Thoracic aorta (tissue), 2 donors: ENCODE measurements around the gene MYO10. TPM values are rescaled to one million over a fixed set of nuclear protein-coding genes. Genes with fewer than 3 reads are reported as not detected.
A peak's percentile ranks its signal among the peaks of the same experiment; 100 is the strongest.
"Not testable (repeated sequence)": the region's sequence is repeated elsewhere in the genome, so short reads cannot be mapped to it uniquely, and the experiment has no call there.

Experiments
- ATAC-seq: fragments of 150-250 bp; one replicate; pipeline ENCODE4 v1.8.0; 2017; ENCODE audit warnings: low read depth; ENCODE audit not compliant: insufficient number of reproducible peaks, low FRiP score
- DNase-seq: peaks from one replicate; pipeline ENCODE4 v3.0.0-alpha.2; 2020; ENCODE audit warnings: low spot score
- H3K27ac ChIP-seq, 2 donors: fragments of 200-600 bp; sonication (generic); 1 replicate in 1 of 2; 2 replicates in 1 of 2; pipeline ENCODE4 v1.5.1; 2016; ENCODE audit warnings: mild to moderate bottlenecking in 2 of 2, moderate library complexity in 2 of 2
- H3K27me3 ChIP-seq: fragments of 200-600 bp; sonication (generic); replicated peaks from 2 replicates; pipeline ENCODE4 v1.6.0; 2016; ENCODE audit warnings: mild to moderate bottlenecking; ENCODE audit not compliant: insufficient read depth
- H3K36me3 ChIP-seq: fragments of 200-600 bp; sonication (generic); one replicate; pipeline ENCODE4 v1.5.1; 2016
- H3K4me1 ChIP-seq, 2 donors: fragments of 200-600 bp; sonication (generic); 1 replicate in 1 of 2; 2 replicates in 1 of 2; pipeline versions ENCODE4 v1.5.1 to v1.6.0; 2016; ENCODE audit warnings: low read depth in 2 of 2, mild to moderate bottlenecking in 1 of 2; ENCODE audit not compliant: control insufficient read depth in 1 of 2
- H3K4me3 ChIP-seq: fragments of 200-600 bp; sonication (generic); 2 replicates; pipeline ENCODE4 v1.5.1; 2016; ENCODE audit warnings: mild to moderate bottlenecking
- H3K9me3 ChIP-seq: fragments of 200-600 bp; sonication (generic); 2 replicates; pipeline ENCODE4 v1.5.1; 2016
- total RNA-seq, 2 donors: library from RNA; depleted of rRNA; stranded (reverse); fragments of >200 nt; gene quantifications; one replicate each; pipeline versions ENCODE4 v1.1.0 to v1.2.3, GENCODE V29; 2016
- TF ChIP-seq, protein P1 (sequence below): fragments of 200-600 bp; sonication (generic); IDR thresholded peaks from one replicate; pipeline ENCODE4 v1.5.1; 2019; ENCODE audit warnings: antibody characterized with exemption

Gene MYO10
- total RNA-seq, 2 donors from 2014 or later, result 11.4 to 41.7 TPM

DNA sequence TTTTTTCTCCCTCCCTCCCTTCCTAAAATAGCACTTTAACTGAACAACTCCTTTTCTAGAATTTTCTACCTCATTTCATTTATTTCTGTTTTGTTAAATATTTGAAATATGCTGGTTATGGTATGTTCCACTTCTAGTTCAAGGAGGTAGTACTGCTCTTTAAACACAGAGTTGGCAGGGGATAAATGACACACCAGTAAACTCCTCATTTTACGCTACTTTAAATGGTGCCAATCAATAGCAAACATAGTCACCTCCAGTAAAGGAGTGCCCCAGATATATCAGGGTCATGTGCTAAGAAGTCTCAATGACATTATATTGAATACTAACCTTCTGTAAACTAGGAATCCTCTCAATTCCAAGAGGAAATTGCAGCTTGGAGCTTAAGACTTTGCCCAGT, 56.9 kb downstream of the MYO10 start:
- Histone ChIP-seq H3K36me3 (no peaks in the 10 kb centered on the region), H3K4me1 (peaks cover 0 to 5% of the 10 kb centered on the region in 2 donors), H3K27ac (no peak overlapping the region), H3K27me3 (no peaks in the 10 kb centered on the region), H3K9me3 (no peaks in the 10 kb centered on the region), H3K4me3 (no peak overlapping the region)
- ATAC-seq (no peak), DNase-seq (no peak)
- TF ChIP-seq, protein P1, sequence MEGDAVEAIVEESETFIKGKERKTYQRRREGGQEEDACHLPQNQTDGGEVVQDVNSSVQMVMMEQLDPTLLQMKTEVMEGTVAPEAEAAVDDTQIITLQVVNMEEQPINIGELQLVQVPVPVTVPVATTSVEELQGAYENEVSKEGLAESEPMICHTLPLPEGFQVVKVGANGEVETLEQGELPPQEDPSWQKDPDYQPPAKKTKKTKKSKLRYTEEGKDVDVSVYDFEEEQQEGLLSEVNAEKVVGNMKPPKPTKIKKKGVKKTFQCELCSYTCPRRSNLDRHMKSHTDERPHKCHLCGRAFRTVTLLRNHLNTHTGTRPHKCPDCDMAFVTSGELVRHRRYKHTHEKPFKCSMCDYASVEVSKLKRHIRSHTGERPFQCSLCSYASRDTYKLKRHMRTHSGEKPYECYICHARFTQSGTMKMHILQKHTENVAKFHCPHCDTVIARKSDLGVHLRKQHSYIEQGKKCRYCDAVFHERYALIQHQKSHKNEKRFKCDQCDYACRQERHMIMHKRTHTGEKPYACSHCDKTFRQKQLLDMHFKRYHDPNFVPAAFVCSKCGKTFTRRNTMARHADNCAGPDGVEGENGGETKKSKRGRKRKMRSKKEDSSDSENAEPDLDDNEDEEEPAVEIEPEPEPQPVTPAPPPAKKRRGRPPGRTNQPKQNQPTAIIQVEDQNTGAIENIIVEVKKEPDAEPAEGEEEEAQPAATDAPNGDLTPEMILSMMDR, result no peak

DNA sequence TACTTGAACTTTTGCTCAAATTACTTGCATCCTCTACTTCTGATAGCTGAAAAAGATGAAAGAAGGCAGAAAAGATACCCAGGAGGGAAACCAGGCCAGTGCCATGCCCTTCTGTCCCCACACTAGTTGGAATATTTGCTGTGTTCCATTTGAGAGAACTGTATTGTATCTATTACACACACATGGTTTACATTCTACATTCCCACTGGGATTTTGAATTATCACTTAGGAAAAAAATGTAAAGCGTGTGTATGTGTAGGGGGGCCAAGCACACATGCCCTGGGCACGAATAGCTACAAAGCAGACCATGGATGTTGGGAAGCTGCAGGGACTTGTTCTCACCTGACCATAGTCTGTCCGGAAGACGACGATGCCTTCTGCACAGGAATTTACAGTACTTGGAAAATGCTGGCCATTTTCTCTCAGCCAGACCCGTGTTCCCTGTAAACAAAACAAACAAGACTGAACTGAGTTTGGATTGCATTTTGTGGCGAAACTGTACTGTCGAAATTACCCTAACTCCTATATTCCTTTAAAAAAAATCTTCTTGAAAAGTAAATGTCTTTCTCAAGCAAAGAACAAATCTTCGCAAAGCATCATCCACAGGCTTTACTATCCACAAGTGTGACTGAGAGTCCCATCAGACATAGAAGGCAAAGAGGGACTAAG, 58.7 kb downstream of the MYO10 start:
- H3K27ac ChIP-seq, result no peak overlapping the region
- H3K27me3 ChIP-seq, result no peaks in the 10 kb centered on the region
- no peak for ATAC-seq
- H3K9me3 ChIP-seq, result no peaks in the 10 kb centered on the region
- no peaks in the 10 kb centered on the region for H3K36me3 ChIP-seq
- TF ChIP-seq, protein P1, result no peak
- no peak overlapping the region for H3K4me3 ChIP-seq
- no peaks in the 10 kb centered on the region for H3K4me1 ChIP-seq
- DNase-seq, result no peak

DNA sequence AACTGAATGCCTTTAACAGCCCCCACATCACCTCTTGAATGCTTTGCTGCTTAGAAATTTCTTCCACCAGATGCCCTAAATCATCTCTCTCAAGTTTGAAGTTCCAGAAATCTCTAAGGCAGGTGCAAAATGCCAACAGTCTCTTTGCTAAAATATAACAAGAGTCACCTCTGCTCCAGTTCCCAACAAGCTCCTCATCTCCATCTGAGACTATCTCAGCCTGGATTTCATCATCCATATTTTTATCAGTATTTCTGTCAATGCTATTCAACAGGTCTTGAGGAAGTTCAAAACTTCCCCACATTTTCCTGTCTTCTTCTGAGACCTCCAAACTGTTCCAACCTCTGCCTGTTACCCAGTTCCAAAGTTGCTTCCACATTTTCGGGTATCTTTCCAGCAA, 61.7 kb downstream of the MYO10 start:
- not testable (repeated sequence) for H3K27ac ChIP-seq, H3K27me3 ChIP-seq, H3K9me3 ChIP-seq, ATAC-seq, H3K36me3 ChIP-seq, DNase-seq, H3K4me3 ChIP-seq
- peaks cover 6 to 12% of the 10 kb centered on the region in 2 donors for H3K4me1 ChIP-seq

DNA sequence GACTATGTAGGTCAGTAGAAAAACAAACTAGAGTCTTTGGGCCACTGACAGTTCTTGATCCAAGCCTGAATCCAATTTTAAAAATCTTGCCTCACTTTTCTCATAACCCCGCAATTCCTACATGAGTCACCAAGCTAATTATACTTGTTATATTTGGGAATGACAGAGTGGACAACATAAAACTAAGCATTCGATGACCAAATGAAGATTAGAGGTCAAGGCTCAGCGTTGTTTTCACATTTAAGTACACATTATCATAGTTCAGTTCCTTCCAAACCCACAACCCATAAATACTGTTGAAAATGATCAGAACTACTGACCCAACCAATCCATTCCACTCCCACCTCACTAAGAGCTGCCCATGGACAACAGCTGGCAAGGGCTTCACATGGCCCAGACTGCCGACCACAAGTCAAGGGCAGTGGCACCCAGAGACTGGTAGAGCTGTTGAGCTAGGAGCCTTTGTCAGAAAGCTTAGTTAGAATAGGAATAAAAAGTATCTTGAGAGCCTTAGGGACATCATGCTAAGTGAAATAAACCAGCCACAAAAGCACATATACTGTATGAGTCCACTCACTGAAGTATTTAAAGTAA, 64.2 kb downstream of the MYO10 start:
- H3K27ac ChIP-seq, result peak overlapping the region; percentile 51 to 78

DNA sequence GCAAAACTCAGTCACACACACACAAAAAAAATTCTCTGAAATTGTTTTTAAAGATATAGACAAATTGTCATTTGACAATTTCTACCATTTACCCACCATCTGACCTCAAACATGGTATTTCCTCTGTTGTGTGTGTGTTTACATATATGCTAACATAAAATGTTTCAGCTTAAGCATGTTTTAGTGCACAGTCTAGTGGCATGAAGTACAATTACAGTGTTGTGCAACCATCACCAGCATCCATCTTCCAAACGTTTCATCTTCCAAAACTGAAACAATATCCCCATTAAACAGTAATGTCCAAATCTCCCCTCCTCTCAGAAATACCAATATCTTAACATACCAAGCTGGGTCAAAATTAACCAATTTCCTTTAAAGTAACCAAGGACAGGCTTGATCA, 65.2 kb downstream of the MYO10 start:
- Histone ChIP-seq H3K4me3 (no peak overlapping the region), H3K9me3 (no peaks in the 10 kb centered on the region), H3K4me1 (peaks cover 6 to 23% of the 10 kb centered on the region in 2 donors), H3K27ac (peak overlapping the region in 1 of 2 donors; percentile 78), H3K36me3 (no peaks in the 10 kb centered on the region), H3K27me3 (no peaks in the 10 kb centered on the region)
- no peak for ATAC-seq
- TF ChIP-seq, protein P1, result no peak
- DNase-seq, result no peak

More for the DNA sequence above, 64.2 kb downstream of the MYO10 start:
- TF ChIP-seq, protein P1, result no peak
- H3K36me3 ChIP-seq, result no peaks in the 10 kb centered on the region
- ATAC-seq (peak; percentile 73), DNase-seq (no peak)
- no peaks in the 10 kb centered on the region for H3K9me3 ChIP-seq
- no peaks in the 10 kb centered on the region for H3K27me3 ChIP-seq
- H3K4me3 ChIP-seq, result no peak overlapping the region
- H3K4me1 ChIP-seq, result peaks cover 6 to 17% of the 10 kb centered on the region in 2 donors
